Liver (tissue), 9 donors: ENCODE results near the gene NUP50. TPM values are rescaled to one million over a fixed set of nuclear protein-coding genes. Genes with fewer than 3 reads are reported as not detected.

ENCODE experiments used
- DNase-seq: peaks from one replicate; pipeline ENCODE4 v3.0.0-alpha.2; 2017; ENCODE audit warnings: low spot score
- H3K27ac ChIP-seq, 2 donors: one replicate each; pipeline ENCODE4 v1.7.0; 2013; ENCODE audit warnings: inconsistent platforms in 2 of 2, low read length in 2 of 2, control low read depth in 1 of 2, low read depth in 1 of 2, mild to moderate bottlenecking in 1 of 2
- H3K27me3 ChIP-seq, 4 donors: one replicate each; pipeline versions ENCODE4 v1.6.1 to v1.7.0; 2013; ENCODE audit warnings: low read length in 3 of 4, inconsistent platforms in 1 of 4, mild to moderate bottlenecking in 1 of 4, moderate library complexity in 1 of 4; ENCODE audit not compliant: control insufficient read depth in 4 of 4, insufficient read depth in 4 of 4
- H3K36me3 ChIP-seq, 4 donors: one replicate each; pipeline versions ENCODE4 v1.6.1 to v1.7.0; 2013; ENCODE audit warnings: low read length in 3 of 4, mild to moderate bottlenecking in 3 of 4, low read depth in 1 of 4, moderate library complexity in 1 of 4; ENCODE audit not compliant: control insufficient read depth in 4 of 4, insufficient read depth in 3 of 4
- H3K4me1 ChIP-seq, 4 donors: one replicate each; pipeline versions ENCODE4 v1.6.1 to v1.7.0; 2013; ENCODE audit warnings: low read length in 3 of 4, mild to moderate bottlenecking in 3 of 4, moderate library complexity in 1 of 4; ENCODE audit not compliant: control insufficient read depth in 4 of 4, insufficient read depth in 4 of 4
- H3K4me3 ChIP-seq, 3 donors: one replicate each; pipeline versions ENCODE4 v1.6.1 to v1.7.0; 2013; ENCODE audit warnings: low read length in 3 of 3, control low read depth in 1 of 3, low read depth in 1 of 3, mild to moderate bottlenecking in 1 of 3
- H3K9ac ChIP-seq, 2 donors: one replicate each; pipeline ENCODE4 v1.7.0; 2013; ENCODE audit warnings: low read length in 2 of 2, mild to moderate bottlenecking in 2 of 2, moderate library complexity in 2 of 2, control low read depth in 1 of 2, low read depth in 1 of 2
- H3K9me3 ChIP-seq, 4 donors: one replicate each; pipeline versions ENCODE4 v1.6.1 to v1.7.0; 2013; ENCODE audit warnings: low read length in 3 of 4; ENCODE audit not compliant: control insufficient read depth in 4 of 4
- FOXA1 ChIP-seq: IDR thresholded peaks from 2 replicates; pipeline ENCODE4 v1.6.1; 2016; ENCODE audit warnings: antibody characterized with exemption
- FOXA2 ChIP-seq: IDR thresholded peaks from 2 replicates; pipeline ENCODE4 v1.6.1; 2016; ENCODE audit warnings: antibody characterized with exemption
- GABPA ChIP-seq, 2 donors: IDR thresholded peaks in 1 of 2; conservative IDR thresholded peaks in 1 of 2; 2 replicates each; pipeline ENCODE4 v1.6.1; 2016; ENCODE audit warnings: antibody characterized with exemption in 2 of 2, mild to moderate bottlenecking in 1 of 2, moderate library complexity in 1 of 2
- HNF4A ChIP-seq, 2 donors: conservative IDR thresholded peaks; 2 replicates each; pipeline ENCODE4 v1.6.1; 2016; ENCODE audit warnings: antibody characterized with exemption in 2 of 2, mild to moderate bottlenecking in 2 of 2
- HNF4G ChIP-seq: IDR thresholded peaks from 2 replicates; pipeline ENCODE4 v1.6.1; 2016; ENCODE audit warnings: antibody characterized with exemption
- NR2F2 ChIP-seq: IDR thresholded peaks from 2 replicates; pipeline ENCODE4 v1.6.1; 2016; ENCODE audit warnings: antibody characterized with exemption
- RAD21 ChIP-seq, 2 donors: IDR thresholded peaks; 2 replicates each; pipeline ENCODE4 v1.6.1; 2016; ENCODE audit warnings: antibody characterized with exemption in 2 of 2, mild to moderate bottlenecking in 2 of 2
- RXRA ChIP-seq, 2 donors: IDR thresholded peaks; 2 replicates each; pipeline ENCODE4 v1.6.1; 2017 to 2018; ENCODE audit warnings: antibody characterized with exemption in 2 of 2, mild to moderate bottlenecking in 1 of 2
- SP1 ChIP-seq: IDR thresholded peaks from 2 replicates; pipeline ENCODE4 v1.6.1; 2018; ENCODE audit warnings: antibody characterized with exemption, mild to moderate bottlenecking
- TAF1 ChIP-seq: conservative IDR thresholded peaks from 2 replicates; pipeline ENCODE4 v1.6.1; 2016; ENCODE audit warnings: antibody characterized with exemption, mild to moderate bottlenecking
- YY1 ChIP-seq: IDR thresholded peaks from 2 replicates; pipeline ENCODE4 v1.6.1; 2016; ENCODE audit warnings: antibody characterized with exemption, mild to moderate bottlenecking
- WGBS: extraction: QIAGEN DNeasy Blood & Tissue Kit; methylation state at CpG from one replicate; pipeline ENCODE4 v1.1.7; 2013; 5-methylcytosine and 5-hydroxymethylcytosine counted together
- polyA plus RNA-seq, 2 donors: library from polyadenylated mRNA; stranded (reverse) in 1 of 2; unstranded in 1 of 2; fragments of 200-250 nt in 1 of 2; fragments of >200 nt in 1 of 2; fragmentation: Nextera tagmentation in 1 of 2; extraction: Ambion mirVana in 1 of 2; gene quantifications; one replicate each; pipeline versions ENCODE4 v1.2.1 to v1.2.3, GENCODE V29; 2013 to 2015
- total RNA-seq, 2 donors: library from RNA; depleted of rRNA; stranded (reverse); fragments of >200 nt; gene quantifications; one replicate each; pipeline ENCODE4 v1.2.3, GENCODE V29; 2014
- TF ChIP-seq, protein P1 (sequence below): IDR thresholded peaks from 2 replicates; pipeline ENCODE4 v1.6.1; 2016; ENCODE audit warnings: antibody characterized with exemption
- TF ChIP-seq, protein P2 (sequence below): IDR thresholded peaks from 2 replicates; pipeline ENCODE4 v1.6.1; 2016; ENCODE audit warnings: antibody characterized with exemption
- TF ChIP-seq, protein P3 (sequence below): fragments of 150-350 bp; IDR thresholded peaks from 2 replicates; pipeline ENCODE4 v1.5.1; 2017; ENCODE audit warnings: improper control_type of control experiment, low read depth, low read length; ENCODE audit not compliant: missing input control
- TF ChIP-seq, protein P4 (sequence below): IDR thresholded peaks from 2 replicates; pipeline ENCODE4 v1.6.1; 2016; ENCODE audit warnings: antibody characterized with exemption
- donor health status: healthy.
- donor health status: healthy.
- donor health status: healthy.
- donor health status: healthy.
- donor health status: healthy.

The NUP50 gene
- total and polyA plus RNA-seq, 4 donors: 8.7 to 48.2 (median 24.8) TPM

DNA sequence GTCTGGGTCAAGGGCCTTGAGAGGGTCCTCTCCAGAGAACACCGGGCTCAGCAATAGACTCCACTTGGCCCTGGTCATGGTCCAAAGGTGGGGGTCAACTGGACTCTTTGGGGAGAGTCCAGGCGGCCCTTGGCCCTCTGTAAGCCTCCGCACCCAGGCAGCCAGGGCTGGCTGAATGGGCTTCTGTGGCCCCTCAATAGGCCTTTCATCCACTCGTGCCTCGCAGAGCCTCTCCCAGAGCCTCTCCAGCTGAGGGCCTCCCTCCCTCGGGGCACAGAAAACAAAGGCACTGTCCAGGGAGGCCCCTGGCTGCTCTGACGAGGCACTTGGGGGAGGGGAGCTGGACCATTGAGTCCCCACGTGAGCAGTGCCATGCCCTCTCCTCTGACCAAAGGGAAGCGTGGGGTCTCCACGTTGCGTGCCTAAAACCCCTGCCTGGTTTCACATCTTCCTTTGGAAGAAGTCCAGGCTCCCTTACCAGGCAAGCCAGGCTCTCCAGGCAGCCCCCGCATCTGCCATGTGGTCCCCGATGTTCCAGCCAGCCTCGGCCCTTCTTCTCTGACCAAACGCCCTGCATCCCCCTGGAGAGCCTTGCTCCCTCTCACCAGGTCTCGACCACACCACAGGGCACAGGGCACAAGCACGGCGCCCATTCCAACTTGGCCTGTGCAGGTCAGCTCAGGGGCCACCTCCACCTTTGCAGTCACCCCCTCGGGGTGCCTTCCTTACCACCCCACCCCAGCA lies 61.4 kb downstream of the NUP50 start:
- no peaks in the 10 kb centered on the region for H3K9me3 ChIP-seq
- H3K9ac ChIP-seq: no peak overlapping the region
- no peaks in the 10 kb centered on the region for H3K36me3 ChIP-seq
- TF ChIP-seq SP1 (no peak), FOXA1 (no peak), HNF4A (conservative IDR thresholded peaks at IDR 0.05) (peak; percentile 46 to 59), TAF1 (no peak), FOXA2 (no peak)
- TF ChIP-seq, protein P1, sequence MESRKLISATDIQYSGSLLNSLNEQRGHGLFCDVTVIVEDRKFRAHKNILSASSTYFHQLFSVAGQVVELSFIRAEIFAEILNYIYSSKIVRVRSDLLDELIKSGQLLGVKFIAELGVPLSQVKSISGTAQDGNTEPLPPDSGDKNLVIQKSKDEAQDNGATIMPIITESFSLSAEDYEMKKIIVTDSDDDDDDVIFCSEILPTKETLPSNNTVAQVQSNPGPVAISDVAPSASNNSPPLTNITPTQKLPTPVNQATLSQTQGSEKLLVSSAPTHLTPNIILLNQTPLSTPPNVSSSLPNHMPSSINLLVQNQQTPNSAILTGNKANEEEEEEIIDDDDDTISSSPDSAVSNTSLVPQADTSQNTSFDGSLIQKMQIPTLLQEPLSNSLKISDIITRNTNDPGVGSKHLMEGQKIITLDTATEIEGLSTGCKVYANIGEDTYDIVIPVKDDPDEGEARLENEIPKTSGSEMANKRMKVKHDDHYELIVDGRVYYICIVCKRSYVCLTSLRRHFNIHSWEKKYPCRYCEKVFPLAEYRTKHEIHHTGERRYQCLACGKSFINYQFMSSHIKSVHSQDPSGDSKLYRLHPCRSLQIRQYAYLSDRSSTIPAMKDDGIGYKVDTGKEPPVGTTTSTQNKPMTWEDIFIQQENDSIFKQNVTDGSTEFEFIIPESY: no peak
- peak overlapping the region in 1 of 2 donors; percentile 57 for H3K27ac ChIP-seq
- DNase-seq: no peak
- H3K27me3 ChIP-seq: no peaks in the 10 kb centered on the region
- WGBS: 88% methylated on average over 19 of the region's 19 CpGs
- H3K4me1 ChIP-seq: peaks cover 19 to 30% (median 27%) of the 10 kb centered on the region in 4 donors
- no peak overlapping the region for H3K4me3 ChIP-seq

DNA sequence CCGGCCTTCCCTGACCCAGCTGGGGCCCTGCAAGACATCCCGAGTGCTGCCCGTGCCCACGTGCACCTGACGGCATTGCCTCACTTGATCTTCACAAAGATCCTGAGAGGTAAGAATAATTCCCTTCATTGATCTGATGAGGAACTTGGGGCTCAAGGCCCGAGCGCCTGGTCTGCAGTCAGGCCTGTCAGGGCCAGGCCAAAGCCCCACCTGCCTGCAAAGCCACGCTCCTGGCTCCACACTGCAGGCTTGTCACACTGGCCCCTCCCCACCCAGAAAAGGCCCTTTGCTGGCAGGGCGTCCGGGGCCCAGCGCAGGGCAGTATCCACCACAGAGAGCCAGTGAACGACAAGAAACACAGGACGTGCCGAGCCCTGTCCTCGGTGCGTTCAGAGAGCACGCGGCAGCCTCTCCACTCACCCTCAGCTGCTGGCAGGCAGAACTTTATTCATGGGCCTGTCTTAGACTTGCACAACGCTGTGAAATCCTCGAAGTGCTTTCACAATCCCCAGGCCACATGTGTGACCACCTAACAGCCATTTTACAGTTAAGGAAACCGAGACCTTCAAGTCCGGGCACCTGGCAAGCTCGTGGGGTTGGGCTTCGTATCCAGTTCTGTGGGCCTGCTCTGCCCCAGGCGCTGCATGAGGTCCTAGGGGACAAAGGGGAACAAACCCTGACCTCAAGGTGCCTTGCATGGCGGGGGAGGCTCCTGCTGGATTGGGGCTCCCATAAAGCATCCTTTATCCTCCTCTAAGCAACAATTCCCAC lies 62.2 kb downstream of the NUP50 start:
- Histone ChIP-seq H3K36me3 (no peaks in the 10 kb centered on the region), H3K27ac (peak overlapping the region; percentile 57 to 65), H3K4me3 (no peak overlapping the region), H3K9me3 (no peaks in the 10 kb centered on the region), H3K9ac (peak overlapping the region in 1 of 2 donors; percentile 31), H3K4me1 (peaks cover 19 to 31% (median 27%) of the 10 kb centered on the region in 4 donors), H3K27me3 (no peaks in the 10 kb centered on the region)
- 65% methylated on average over 26 of the region's 26 CpGs for WGBS
- TF ChIP-seq RAD21 (IDR thresholded peaks at IDR 0.05) (peak in 1 of 2 donors; percentile 7), YY1 (peak; percentile 26), NR2F2 (no peak), RXRA (IDR thresholded peaks at IDR 0.05) (peak in 1 of 2 donors; percentile 31)
- TF ChIP-seq, protein P2, sequence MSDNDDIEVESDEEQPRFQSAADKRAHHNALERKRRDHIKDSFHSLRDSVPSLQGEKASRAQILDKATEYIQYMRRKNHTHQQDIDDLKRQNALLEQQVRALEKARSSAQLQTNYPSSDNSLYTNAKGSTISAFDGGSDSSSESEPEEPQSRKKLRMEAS: peak; percentile 86
- DNase-seq: no peak

DNA sequence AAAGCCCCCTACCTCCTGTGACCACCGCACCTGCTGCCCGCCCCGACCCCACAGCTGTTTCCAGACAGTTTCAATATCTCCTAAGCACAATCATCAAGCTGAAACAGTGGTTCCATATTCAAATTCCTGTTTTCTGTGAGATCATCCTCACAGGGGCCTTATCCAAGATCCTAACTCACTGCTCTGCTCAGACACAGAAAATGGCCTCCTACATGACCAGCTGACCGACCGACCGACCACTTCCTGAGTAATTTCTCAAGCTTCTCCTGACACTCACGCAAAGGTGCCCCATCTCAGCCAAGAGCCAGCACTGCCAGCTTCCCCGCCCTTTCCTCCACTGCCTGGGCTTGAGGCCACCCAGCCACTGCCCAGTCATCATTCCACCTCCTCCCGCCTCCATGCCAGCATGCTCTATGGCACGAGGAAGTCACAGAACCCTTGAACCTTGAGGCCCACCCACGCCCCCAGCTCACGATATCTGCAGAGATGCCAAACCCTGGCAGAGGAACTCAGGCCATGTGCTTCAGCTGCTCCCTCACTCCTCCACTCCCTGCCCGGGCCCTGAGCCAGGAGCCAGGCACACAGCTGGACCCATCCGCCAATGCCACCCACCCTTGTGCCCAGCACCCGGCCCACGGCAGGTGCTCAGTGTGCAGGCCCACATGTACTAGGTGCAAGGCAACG lies 62.9 kb downstream of the NUP50 start:
- Histone ChIP-seq H3K27me3 (no peaks in the 10 kb centered on the region), H3K27ac (peak overlapping the region; percentile 23 to 65), H3K36me3 (no peaks in the 10 kb centered on the region), H3K4me3 (no peak overlapping the region), H3K9me3 (no peaks in the 10 kb centered on the region), H3K9ac (no peak overlapping the region), H3K4me1 (peaks cover 19 to 31% (median 27%) of the 10 kb centered on the region in 4 donors)
- no peak for DNase-seq
- no peak for TF ChIP-seq HNF4G
- TF ChIP-seq GABPA (IDR thresholded peaks at IDR 0.05 in 1 of 2, conservative IDR thresholded peaks at IDR 0.05 in 1 of 2): no peak
- no peak for TF ChIP-seq NR2F2
- TF ChIP-seq SP1: no peak
- TF ChIP-seq HNF4A (conservative IDR thresholded peaks at IDR 0.05): no peak
- TF ChIP-seq, protein P1: no peak
- TF ChIP-seq FOXA2: no peak
- TF ChIP-seq, protein P3, sequence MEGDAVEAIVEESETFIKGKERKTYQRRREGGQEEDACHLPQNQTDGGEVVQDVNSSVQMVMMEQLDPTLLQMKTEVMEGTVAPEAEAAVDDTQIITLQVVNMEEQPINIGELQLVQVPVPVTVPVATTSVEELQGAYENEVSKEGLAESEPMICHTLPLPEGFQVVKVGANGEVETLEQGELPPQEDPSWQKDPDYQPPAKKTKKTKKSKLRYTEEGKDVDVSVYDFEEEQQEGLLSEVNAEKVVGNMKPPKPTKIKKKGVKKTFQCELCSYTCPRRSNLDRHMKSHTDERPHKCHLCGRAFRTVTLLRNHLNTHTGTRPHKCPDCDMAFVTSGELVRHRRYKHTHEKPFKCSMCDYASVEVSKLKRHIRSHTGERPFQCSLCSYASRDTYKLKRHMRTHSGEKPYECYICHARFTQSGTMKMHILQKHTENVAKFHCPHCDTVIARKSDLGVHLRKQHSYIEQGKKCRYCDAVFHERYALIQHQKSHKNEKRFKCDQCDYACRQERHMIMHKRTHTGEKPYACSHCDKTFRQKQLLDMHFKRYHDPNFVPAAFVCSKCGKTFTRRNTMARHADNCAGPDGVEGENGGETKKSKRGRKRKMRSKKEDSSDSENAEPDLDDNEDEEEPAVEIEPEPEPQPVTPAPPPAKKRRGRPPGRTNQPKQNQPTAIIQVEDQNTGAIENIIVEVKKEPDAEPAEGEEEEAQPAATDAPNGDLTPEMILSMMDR: no peak
- TF ChIP-seq TAF1: no peak
- TF ChIP-seq, protein P4, sequence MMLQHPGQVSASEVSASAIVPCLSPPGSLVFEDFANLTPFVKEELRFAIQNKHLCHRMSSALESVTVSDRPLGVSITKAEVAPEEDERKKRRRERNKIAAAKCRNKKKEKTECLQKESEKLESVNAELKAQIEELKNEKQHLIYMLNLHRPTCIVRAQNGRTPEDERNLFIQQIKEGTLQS: no peak
- 75% methylated on average over 17 of the region's 17 CpGs for WGBS
